Activated naive CD4-positive, alpha-beta T cell treated with anti-CD3 and anti-CD28 coated beads, Interleukin-2, amount 10 ng/mL, durations not matched to agents 7 days and 5 days (primary cell): ENCODE measurements around the gene WWP2.
"Not testable (repeated sequence)": the region's sequence is repeated elsewhere in the genome, so short reads cannot be mapped to it uniquely, and the experiment has no call there.

Experiments
- CTCF ChIA-PET: fragments of 350-600 bp; sonication (Branson Sonifier 250); formaldehyde crosslinking; loops from one replicate; lab custom pipeline; 2021; ENCODE audit warnings: antibody characterized with exemption; lab: Charles Lee
- DNase-seq: peaks from one replicate; pipeline ENCODE4 v3.0.0-alpha.2; 2020
- H3K27ac Mint-ChIP-seq: one replicate; pipeline ENCODE4 v1.8.0; 2021; ENCODE audit warnings: mild to moderate bottlenecking, moderate library complexity, mixed read lengths
- H3K27me3 Mint-ChIP-seq: one replicate; pipeline ENCODE4 v1.8.0; 2021; ENCODE audit warnings: mild to moderate bottlenecking, mixed read lengths
- H3K36me3 Mint-ChIP-seq: one replicate; pipeline ENCODE4 v1.8.0; 2021; ENCODE audit warnings: mixed read lengths
- H3K4me1 Mint-ChIP-seq: one replicate; pipeline ENCODE4 v1.8.0; 2021; ENCODE audit warnings: mixed read lengths
- H3K4me3 Mint-ChIP-seq: one replicate; pipeline ENCODE4 v1.8.0; 2021; ENCODE audit warnings: mild to moderate bottlenecking, moderate library complexity, mixed read lengths
- H3K9me3 Mint-ChIP-seq: one replicate; pipeline ENCODE4 v1.8.0; 2021; ENCODE audit warnings: mixed read lengths

The WWP2 gene

DNA sequence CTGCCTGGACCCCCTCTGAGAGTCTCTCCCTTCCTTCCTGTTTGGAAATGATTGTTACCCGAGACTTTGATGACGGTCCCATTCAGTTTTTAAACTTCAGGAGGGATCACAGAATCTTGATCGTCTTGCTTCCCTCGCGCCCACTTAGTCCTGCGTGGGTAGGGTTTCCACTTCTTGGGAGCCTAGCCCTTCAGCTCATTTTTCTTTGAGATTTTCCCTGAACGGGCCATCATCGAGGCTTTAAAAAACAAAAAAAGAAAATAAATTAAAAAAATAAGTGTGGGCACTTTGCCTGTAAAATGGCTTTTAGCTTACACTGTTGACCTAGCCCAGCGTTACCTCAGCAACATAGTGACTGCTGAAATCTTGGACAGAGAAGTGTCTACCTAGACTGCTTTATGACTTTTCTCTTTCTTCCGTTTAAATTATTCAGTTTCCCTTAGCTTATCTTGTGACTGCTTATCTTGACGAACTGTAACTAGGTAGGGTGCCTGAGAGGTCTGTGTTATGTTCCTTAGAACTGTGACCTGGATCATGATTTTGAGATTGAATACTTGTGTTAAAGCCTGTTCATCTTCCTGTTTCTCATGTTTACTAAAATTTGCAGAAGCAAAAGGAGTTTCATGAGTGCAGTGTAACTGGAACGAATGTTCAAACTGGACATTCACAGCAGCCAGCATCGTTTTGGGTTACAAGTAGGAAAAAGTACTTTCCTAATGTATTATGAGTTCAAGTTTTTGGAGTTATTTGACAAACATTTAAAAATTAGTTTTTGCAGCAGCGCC, 874 bp downstream of the WWP2 start:
- DNase-seq: no peak
- peaks cover 14% of the 10 kb centered on the region for H3K36me3 Mint-ChIP-seq
- peak overlapping the region; percentile 86 for H3K27ac Mint-ChIP-seq
- peaks cover 4% of the 10 kb centered on the region for H3K27me3 Mint-ChIP-seq
- H3K4me3 Mint-ChIP-seq: peak overlapping the region; percentile 93
- H3K4me1 Mint-ChIP-seq: peaks cover 35% of the 10 kb centered on the region
- H3K9me3 Mint-ChIP-seq: no peaks in the 10 kb centered on the region
- CTCF ChIA-PET: interaction anchor here (0.6 to 0.9 kb wide), 2 partner anchors 11 to 53 kb away, joined by 3 to 4 read pairs; no protein-coding TSS in a partner anchor

- CTCF ChIA-PET: interaction anchor here (0.6 to 0.9 kb wide), 2 partner anchors 11 to 53 kb away, joined by 3 to 4 read pairs; no protein-coding TSS in a partner anchor
- Mint-ChIP-seq H3K9me3 (no peaks in the 10 kb centered on the region), H3K4me3 (peak overlapping the region; percentile 93), H3K4me1 (peaks cover 36% of the 10 kb centered on the region), H3K27me3 (peaks cover 4% of the 10 kb centered on the region), H3K36me3 (peaks cover 14% of the 10 kb centered on the region), H3K27ac (peak overlapping the region; percentile 86)
- DNase-seq: no peak
Observed at GRCh38 chr16:69763599-69763942, 1.4 kb downstream of the WWP2 start.

- Mint-ChIP-seq H3K9me3 (no peaks in the 10 kb centered on the region), H3K27me3 (no peaks in the 10 kb centered on the region), H3K27ac (no peak overlapping the region), H3K36me3 (peaks cover 11% of the 10 kb centered on the region), H3K4me3 (no peak overlapping the region), H3K4me1 (peaks cover 33% of the 10 kb centered on the region)
- DNase-seq: no peak
- CTCF ChIA-PET: no interaction called here
Observed at GRCh38 chr16:69767459-69768229, 5.5 kb downstream of the WWP2 start.

- DNase-seq: no peak
- no peak overlapping the region for H3K4me3 Mint-ChIP-seq
- CTCF ChIA-PET: no interaction called here
- peaks cover 35% of the 10 kb centered on the region for H3K4me1 Mint-ChIP-seq
- H3K9me3 Mint-ChIP-seq: no peaks in the 10 kb centered on the region
- no peak overlapping the region for H3K27ac Mint-ChIP-seq
- no peaks in the 10 kb centered on the region for H3K27me3 Mint-ChIP-seq
- peaks cover 14% of the 10 kb centered on the region for H3K36me3 Mint-ChIP-seq
Observed at GRCh38 chr16:69768666-69769065, 6.5 kb downstream of the WWP2 start.

- DNase-seq: no peak
- Mint-ChIP-seq H3K9me3 (no peaks in the 10 kb centered on the region), H3K27ac (no peak overlapping the region), H3K4me1 (peaks cover 35% of the 10 kb centered on the region), H3K4me3 (no peak overlapping the region), H3K36me3 (peaks cover 19% of the 10 kb centered on the region), H3K27me3 (no peaks in the 10 kb centered on the region)
- CTCF ChIA-PET: interaction anchor here (0.6 kb wide), 1 partner anchor 16 kb away, joined by 3 read pairs; no protein-coding TSS in a partner anchor
Observed at GRCh38 chr16:69769404-69769803, 7.3 kb downstream of the WWP2 start.

- DNase-seq: no peak
- peaks cover 14% of the 10 kb centered on the region for H3K9me3 Mint-ChIP-seq
- no peak overlapping the region for H3K27ac Mint-ChIP-seq
- peaks cover 28% of the 10 kb centered on the region for H3K36me3 Mint-ChIP-seq
- no peak overlapping the region for H3K4me3 Mint-ChIP-seq
- peaks cover 40% of the 10 kb centered on the region for H3K4me1 Mint-ChIP-seq
- CTCF ChIA-PET: interaction anchor here (1.8 kb wide), 1 partner anchor 18 kb away, joined by 4 read pairs; the partner anchor contains the start of gene NOB1
- no peaks in the 10 kb centered on the region for H3K27me3 Mint-ChIP-seq
Observed at GRCh38 chr16:69771651-69771967, 9.5 kb downstream of the WWP2 start.

DNA sequence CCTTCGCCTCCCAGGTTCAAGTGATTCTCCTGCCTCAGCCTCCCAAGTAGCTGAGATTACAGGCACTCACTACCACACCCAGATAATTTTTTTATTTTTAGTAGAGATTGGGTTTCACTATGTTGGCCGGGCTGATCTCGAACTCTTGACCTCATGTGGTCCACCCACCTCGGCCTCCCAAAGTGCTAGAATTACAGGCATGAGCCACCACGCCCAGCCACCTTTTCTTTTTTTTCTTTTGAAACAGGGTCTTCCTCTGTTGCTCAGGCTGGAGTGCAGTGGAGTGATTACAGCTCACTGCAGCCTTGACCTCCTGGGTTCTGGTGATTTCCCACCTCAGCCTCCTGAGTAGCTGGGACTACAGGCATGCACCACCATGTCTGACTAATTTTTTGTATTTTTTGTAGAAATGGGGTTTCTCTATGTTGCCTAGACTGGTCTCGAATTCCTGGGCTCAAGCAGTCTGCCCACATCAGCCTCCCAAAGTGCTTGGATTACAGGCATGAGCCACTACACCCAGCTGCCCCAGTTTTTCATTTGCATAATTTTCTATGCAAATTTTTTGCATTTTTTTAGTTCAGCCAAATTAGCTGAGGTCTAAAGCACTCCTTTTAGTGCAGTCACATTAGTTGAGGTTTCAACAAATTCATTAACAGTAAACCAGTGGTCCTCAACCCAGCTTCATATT, 11.3 kb downstream of the WWP2 start:
- Mint-ChIP-seq H3K4me3 (no peak overlapping the region), H3K27ac (peak overlapping the region; percentile 24), H3K36me3 (peaks cover 32% of the 10 kb centered on the region), H3K4me1 (peaks cover 34% of the 10 kb centered on the region), H3K9me3 (peaks cover 14% of the 10 kb centered on the region), H3K27me3 (no peaks in the 10 kb centered on the region)
- no peak for DNase-seq
- CTCF ChIA-PET: interaction anchor here (1.8 kb wide), 1 partner anchor 19 kb away, joined by 4 read pairs; the partner anchor contains the start of gene NOB1

- peaks cover 14% of the 10 kb centered on the region for H3K9me3 Mint-ChIP-seq
- peaks cover 31% of the 10 kb centered on the region for H3K4me1 Mint-ChIP-seq
- no peak for DNase-seq
- CTCF ChIA-PET: interaction anchor here (0.6 kb wide), 1 partner anchor 329 kb away, joined by 3 read pairs; no protein-coding TSS in a partner anchor
- H3K27me3 Mint-ChIP-seq: no peaks in the 10 kb centered on the region
- no peak overlapping the region for H3K4me3 Mint-ChIP-seq
- peaks cover 32% of the 10 kb centered on the region for H3K36me3 Mint-ChIP-seq
- H3K27ac Mint-ChIP-seq: no peak overlapping the region
Observed at GRCh38 chr16:69775563-69775962, 13.4 kb downstream of the WWP2 start.

DNA sequence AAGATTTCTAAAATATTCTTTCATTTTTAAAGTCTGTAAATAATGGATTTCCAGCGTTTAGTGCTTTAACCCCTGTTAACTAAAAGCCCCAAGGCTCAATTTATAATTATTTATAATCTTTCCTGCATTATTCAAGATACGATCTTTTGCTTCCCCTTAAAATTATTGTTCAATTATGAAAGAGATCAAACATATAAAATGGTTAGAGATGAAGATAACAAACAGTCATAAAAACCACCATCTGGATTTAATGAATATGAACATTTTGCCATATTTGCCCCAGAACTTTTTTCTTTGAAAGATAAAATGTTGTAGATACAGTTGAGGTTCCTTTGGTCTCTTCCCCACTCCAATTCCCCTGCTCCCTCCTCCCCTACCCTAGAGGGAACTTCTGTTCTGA, 17.6 kb downstream of the WWP2 start:
- no peak overlapping the region for H3K27ac Mint-ChIP-seq
- peaks cover 14% of the 10 kb centered on the region for H3K4me1 Mint-ChIP-seq
- no peak overlapping the region for H3K4me3 Mint-ChIP-seq
- H3K9me3 Mint-ChIP-seq: peaks cover 14% of the 10 kb centered on the region
- CTCF ChIA-PET: no interaction called here
- no peak for DNase-seq
- H3K36me3 Mint-ChIP-seq: peaks cover 29% of the 10 kb centered on the region
- H3K27me3 Mint-ChIP-seq: no peaks in the 10 kb centered on the region

- Mint-ChIP-seq H3K27me3 (no peaks in the 10 kb centered on the region), H3K4me1 (peaks cover 5% of the 10 kb centered on the region), H3K4me3 (no peak overlapping the region), H3K27ac (peak overlapping the region; percentile 5), H3K9me3 (peaks cover 1% of the 10 kb centered on the region), H3K36me3 (peaks cover 18% of the 10 kb centered on the region)
- DNase-seq: no peak
- CTCF ChIA-PET: no interaction called here
Observed at GRCh38 chr16:69781118-69781517, 19.0 kb downstream of the WWP2 start.

DNA sequence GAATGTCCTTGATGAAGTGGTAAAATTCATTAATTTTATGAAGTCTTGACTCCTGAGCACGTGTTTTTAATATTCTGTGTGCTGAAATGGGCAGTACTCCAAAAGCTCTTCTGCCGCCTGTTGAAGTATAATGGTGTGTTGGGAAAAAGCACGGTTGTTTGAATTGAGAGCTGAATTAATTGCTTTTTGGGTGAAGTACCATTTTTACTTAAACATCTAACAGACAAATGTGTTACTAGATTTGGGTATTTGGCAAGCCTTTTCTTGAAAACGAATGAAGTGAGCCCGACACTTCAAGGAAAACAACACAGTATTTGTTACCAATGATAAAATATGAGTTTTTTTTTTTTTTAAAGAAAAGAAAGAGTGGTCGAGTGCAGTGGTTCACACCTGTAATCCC, 22.5 kb downstream of the WWP2 start:
- no peaks in the 10 kb centered on the region for H3K9me3 Mint-ChIP-seq
- no peak for DNase-seq
- peaks cover 29% of the 10 kb centered on the region for H3K36me3 Mint-ChIP-seq
- no peak overlapping the region for H3K4me3 Mint-ChIP-seq
- no peak overlapping the region for H3K27ac Mint-ChIP-seq
- peaks cover 5% of the 10 kb centered on the region for H3K4me1 Mint-ChIP-seq
- H3K27me3 Mint-ChIP-seq: no peaks in the 10 kb centered on the region
- CTCF ChIA-PET: interaction anchor here (0.6 to 0.8 kb wide), 2 partner anchors 10 to 12 kb away, joined by 3 to 4 read pairs; no protein-coding TSS in a partner anchor

DNA sequence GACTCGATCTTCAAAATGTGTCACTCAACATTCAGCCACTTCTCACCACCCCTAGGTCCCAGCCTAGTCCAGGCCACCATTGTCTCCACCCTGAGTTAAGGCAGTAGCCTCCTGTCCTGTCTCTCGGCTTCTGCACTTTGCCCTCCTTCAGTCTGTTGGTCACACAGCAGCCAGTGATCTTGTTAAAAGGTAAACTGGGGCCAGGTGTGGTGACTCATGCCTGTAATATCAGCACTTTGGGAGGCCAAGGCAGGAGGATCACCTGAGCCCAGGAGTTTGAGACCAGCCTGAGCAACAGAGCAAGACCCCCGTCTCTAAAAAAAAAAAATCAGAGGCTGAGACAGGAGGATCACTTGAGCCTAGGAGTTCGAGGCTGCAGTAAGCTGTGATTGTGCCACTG, 25.8 kb downstream of the WWP2 start:
- peaks cover 29% of the 10 kb centered on the region for H3K36me3 Mint-ChIP-seq
- no peaks in the 10 kb centered on the region for H3K9me3 Mint-ChIP-seq
- no peak overlapping the region for H3K4me3 Mint-ChIP-seq
- H3K27ac Mint-ChIP-seq: no peak overlapping the region
- H3K4me1 Mint-ChIP-seq: no peaks in the 10 kb centered on the region
- no peaks in the 10 kb centered on the region for H3K27me3 Mint-ChIP-seq
- CTCF ChIA-PET: no interaction called here
- no peak for DNase-seq

DNA sequence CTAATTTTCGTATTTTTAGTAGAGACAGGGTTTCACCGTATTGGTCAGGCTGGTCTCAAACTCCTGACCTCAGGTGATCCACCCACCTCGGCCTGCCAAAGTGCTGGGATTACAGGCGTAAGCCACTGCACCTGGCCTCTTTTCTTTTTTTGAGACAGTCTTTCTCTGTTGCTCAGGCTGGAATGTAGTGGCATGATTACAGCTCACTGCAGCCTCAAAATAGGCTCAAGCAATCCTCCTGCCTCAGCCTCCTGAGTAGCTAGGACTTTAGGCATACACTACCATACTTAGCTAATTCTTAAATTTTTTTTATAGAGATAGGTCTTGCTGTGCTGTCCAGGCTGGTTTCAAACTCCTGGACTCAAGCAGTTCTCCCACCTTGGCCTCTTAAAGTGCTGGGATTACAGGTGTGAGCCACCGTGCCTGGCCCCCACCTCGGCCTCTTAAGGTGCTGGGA, 29.3 kb downstream of the WWP2 start:
- H3K4me1 Mint-ChIP-seq, H3K27me3 Mint-ChIP-seq, H3K4me3 Mint-ChIP-seq, H3K9me3 Mint-ChIP-seq, DNase-seq, H3K27ac Mint-ChIP-seq, CTCF ChIA-PET: not testable (repeated sequence)
- H3K36me3 Mint-ChIP-seq: peaks cover 21% of the 10 kb centered on the region

DNA sequence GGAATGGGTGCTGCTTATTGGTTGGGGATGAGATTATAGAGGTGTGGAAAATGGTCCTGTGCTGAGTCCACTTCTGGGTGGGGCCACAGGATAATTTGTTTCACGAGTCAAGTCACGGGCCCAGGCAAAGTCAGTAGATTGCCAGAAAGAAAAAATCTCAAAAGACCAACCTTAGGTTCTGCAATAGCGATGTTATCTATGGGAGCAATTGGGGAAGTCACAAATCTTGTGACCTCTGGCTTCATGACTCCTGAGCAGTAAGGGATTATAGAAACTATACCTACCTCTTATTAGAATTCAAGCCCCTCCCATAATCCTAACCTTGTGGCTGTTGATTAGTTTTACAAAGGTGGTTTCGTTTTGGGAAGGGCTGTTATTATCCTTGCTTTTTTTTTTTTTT, 31.4 kb downstream of the WWP2 start:
- Mint-ChIP-seq H3K9me3 (no peaks in the 10 kb centered on the region), H3K27me3 (no peaks in the 10 kb centered on the region), H3K4me3 (no peak overlapping the region), H3K36me3 (peaks cover 12% of the 10 kb centered on the region), H3K4me1 (no peaks in the 10 kb centered on the region), H3K27ac (no peak overlapping the region)
- no peak for DNase-seq
- CTCF ChIA-PET: interaction anchor here (0.8 to 4.1 kb wide), 3 partner anchors 8 to 506 kb away, joined by 3 to 29 read pairs (median 4); no protein-coding TSS in a partner anchor
